HG03469 (cell line): ENCODE results near the gene PTPN5.
"Not testable (repeated sequence)": the region's sequence is repeated elsewhere in the genome, so short reads cannot be mapped to it uniquely, and the experiment has no call there.

Experiments
- ATAC-seq: cut with Tn5 transposase; IDR thresholded peaks from one replicate; pipeline ENCODE4 v1.9.1; 2021; ENCODE audit warnings: mild to moderate bottlenecking, moderate library complexity, moderate number of reproducible peaks; ENCODE audit not compliant: unreplicated experiment

The PTPN5 gene

GRCh38 chr11:18791207-18791968 lies at the start of gene PTPN5:
TSS of gene PTPN5 (minus strand) at chr11:18791798. CDS start at chr11:18771958, 19,840 bp downstream.
- ATAC-seq = no peak

GRCh38 chr11:18836417-18836816 lies 44.8 kb upstream of the PTPN5 start:
- ATAC-seq = no peak

- no peak for ATAC-seq
Observed at GRCh38 chr11:18834754-18835466, 43.3 kb upstream of the PTPN5 start.

- not testable (repeated sequence) for ATAC-seq
Observed at GRCh38 chr11:18820160-18820559, 28.6 kb upstream of the PTPN5 start.

GRCh38 chr11:18804199-18804999 lies 12.8 kb upstream of the PTPN5 start:
- ATAC-seq = no peak

GRCh38 chr11:18802381-18803257 lies 11.0 kb upstream of the PTPN5 start:
- no peak for ATAC-seq

GRCh38 chr11:18798799-18799469 lies 7.3 kb upstream of the PTPN5 start:
- ATAC-seq = no peak

GRCh38 chr11:18794956-18795355 lies 3.4 kb upstream of the PTPN5 start:
- ATAC-seq = no peak

GRCh38 chr11:18792827-18793226 lies 1.2 kb upstream of the PTPN5 start:
- ATAC-seq = no peak

- ATAC-seq = no peak
Observed at GRCh38 chr11:18791969-18792628, 501 bp upstream of the PTPN5 start.

- ATAC-seq = no peak
Observed at GRCh38 chr11:18790883-18791206, 753 bp downstream of the PTPN5 start.

- no peak for ATAC-seq
Observed at GRCh38 chr11:18789942-18790341, 1.7 kb downstream of the PTPN5 start.

GRCh38 chr11:18785411-18785810 lies 6.2 kb downstream of the PTPN5 start:
- ATAC-seq = no peak

- no peak for ATAC-seq
Observed at GRCh38 chr11:18780896-18781295, 10.7 kb downstream of the PTPN5 start.

GRCh38 chr11:18780329-18780728 lies 11.3 kb downstream of the PTPN5 start:
- ATAC-seq = no peak

- ATAC-seq = no peak
Observed at GRCh38 chr11:18778468-18778867, 13.1 kb downstream of the PTPN5 start.

GRCh38 chr11:18776324-18776723 lies 15.3 kb downstream of the PTPN5 start:
- no peak for ATAC-seq

- peak; percentile 75 for ATAC-seq
Observed at GRCh38 chr11:18775492-18776292, 15.9 kb downstream of the PTPN5 start.

GRCh38 chr11:18774801-18775200 lies 16.8 kb downstream of the PTPN5 start:
- ATAC-seq = no peak
